Nephron progenitor cell (in vitro differentiated cells): ENCODE measurements around the gene GSTP1.
"Not testable (repeated sequence)": the region's sequence is repeated elsewhere in the genome, so short reads cannot be mapped to it uniquely, and the experiment has no call there.

Source experiments
- DNase-seq: peaks from one replicate; pipeline ENCODE4 v3.0.0; 2021
- H3K27ac Mint-ChIP-seq: 2 replicates; pipeline ENCODE4 v1.8.0; 2021; ENCODE audit warnings: mild to moderate bottlenecking, moderate library complexity, mixed read lengths
- H3K27me3 Mint-ChIP-seq: 2 replicates; pipeline ENCODE4 v1.8.0; 2021; ENCODE audit warnings: mild to moderate bottlenecking, low read depth, mixed read lengths; ENCODE audit not compliant: poor library complexity
- H3K36me3 Mint-ChIP-seq: 2 replicates; pipeline ENCODE4 v1.8.0; 2021; ENCODE audit warnings: low read depth, mixed read lengths
- H3K4me1 Mint-ChIP-seq: 2 replicates; pipeline ENCODE4 v1.8.0; 2021; ENCODE audit warnings: mixed read lengths
- H3K4me3 Mint-ChIP-seq: 2 replicates; pipeline ENCODE4 v1.8.0; 2021; ENCODE audit warnings: mild to moderate bottlenecking, moderate library complexity, mixed read lengths
- H3K9me3 Mint-ChIP-seq: 2 replicates; pipeline ENCODE4 v1.8.0; 2021; ENCODE audit warnings: mild to moderate bottlenecking, moderate library complexity, mixed read lengths
- CTCF ChIP-seq: fragments of 200-600 bp; sonication (generic); IDR thresholded peaks from 2 replicates; pipeline ENCODE4 v1.5.0; 2021; ENCODE audit warnings: antibody characterized with exemption

GSTP1 gene

GRCh38 chr11:67545280-67545679 is 38.3 kb upstream of the GSTP1 start:
- DNase-seq: no peak
- H3K36me3 Mint-ChIP-seq: no peaks in the 10 kb centered on the region
- no peak overlapping the region for H3K27ac Mint-ChIP-seq
- H3K4me3 Mint-ChIP-seq: no peak overlapping the region
- peaks cover 3% of the 10 kb centered on the region for H3K27me3 Mint-ChIP-seq
- peaks cover 5% of the 10 kb centered on the region for H3K9me3 Mint-ChIP-seq
- no peak for TF ChIP-seq CTCF
- H3K4me1 Mint-ChIP-seq: peaks cover 13% of the 10 kb centered on the region

- not testable (repeated sequence) for H3K36me3 Mint-ChIP-seq, H3K4me1 Mint-ChIP-seq, DNase-seq, H3K27ac Mint-ChIP-seq, H3K4me3 Mint-ChIP-seq, H3K27me3 Mint-ChIP-seq
- peaks cover 32% of the 10 kb centered on the region for H3K9me3 Mint-ChIP-seq
Measured at GRCh38 chr11:67548112-67548511, 35.5 kb upstream of the GSTP1 start.

- Mint-ChIP-seq H3K9me3 (peaks cover 32% of the 10 kb centered on the region), H3K27ac (no peak overlapping the region), H3K4me1 (peaks cover 4% of the 10 kb centered on the region), H3K27me3 (peaks cover 10% of the 10 kb centered on the region), H3K4me3 (no peak overlapping the region), H3K36me3 (peaks cover 7% of the 10 kb centered on the region)
- no peak for TF ChIP-seq CTCF
- DNase-seq: no peak
Measured at GRCh38 chr11:67548555-67549110, 35.0 kb upstream of the GSTP1 start.

GRCh38 chr11:67551127-67551526 is 32.5 kb upstream of the GSTP1 start:
- no peak for DNase-seq
- Mint-ChIP-seq H3K27ac (no peak overlapping the region), H3K4me1 (no peaks in the 10 kb centered on the region), H3K36me3 (peaks cover 7% of the 10 kb centered on the region), H3K9me3 (peaks cover 32% of the 10 kb centered on the region), H3K4me3 (no peak overlapping the region), H3K27me3 (peaks cover 8% of the 10 kb centered on the region)
- TF ChIP-seq CTCF: no peak

GRCh38 chr11:67551697-67552096 is 31.9 kb upstream of the GSTP1 start:
- H3K4me1 Mint-ChIP-seq, H3K27me3 Mint-ChIP-seq, DNase-seq, H3K27ac Mint-ChIP-seq, H3K4me3 Mint-ChIP-seq, H3K36me3 Mint-ChIP-seq: not testable (repeated sequence)
- H3K9me3 Mint-ChIP-seq: peaks cover 32% of the 10 kb centered on the region

- Mint-ChIP-seq H3K27ac (no peak overlapping the region), H3K9me3 (peaks cover 17% of the 10 kb centered on the region), H3K36me3 (peaks cover under 1% of the 10 kb centered on the region), H3K4me3 (no peak overlapping the region), H3K27me3 (peaks cover 11% of the 10 kb centered on the region), H3K4me1 (no peaks in the 10 kb centered on the region)
- DNase-seq: no peak
- TF ChIP-seq CTCF: no peak
Measured at GRCh38 chr11:67556244-67556643, 27.4 kb upstream of the GSTP1 start.

GRCh38 chr11:67558084-67558772 is 25.4 kb upstream of the GSTP1 start:
- peaks cover 7% of the 10 kb centered on the region for H3K27me3 Mint-ChIP-seq
- no peak for DNase-seq
- no peak overlapping the region for H3K4me3 Mint-ChIP-seq
- no peaks in the 10 kb centered on the region for H3K9me3 Mint-ChIP-seq
- no peak for TF ChIP-seq CTCF
- H3K36me3 Mint-ChIP-seq: no peaks in the 10 kb centered on the region
- no peak overlapping the region for H3K27ac Mint-ChIP-seq
- H3K4me1 Mint-ChIP-seq: peaks cover 7% of the 10 kb centered on the region
